Stimulated activated CD8-positive, alpha-beta memory T cell treated with anti-CD3 and anti-CD28 coated beads, Interleukin-7, amount 100 ng/mL, for 4 hours (primary cell): ENCODE results near the gene ZNF12.

Source experiments
- DNase-seq, 2 donors: peaks; one replicate each; pipeline ENCODE4 v3.0.0-alpha.2; 2020; ENCODE audit warnings: low read depth in 2 of 2

Gene ZNF12

GRCh38 chr7:6647541-6647940 is 59.2 kb downstream of the ZNF12 start:
- DNase-seq, result no peak

GRCh38 chr7:6647080-6647479 is 59.7 kb downstream of the ZNF12 start:
- DNase-seq, result no peak

GRCh38 chr7:6646465-6646864 is 60.3 kb downstream of the ZNF12 start:
- DNase-seq, result no peak

DNA sequence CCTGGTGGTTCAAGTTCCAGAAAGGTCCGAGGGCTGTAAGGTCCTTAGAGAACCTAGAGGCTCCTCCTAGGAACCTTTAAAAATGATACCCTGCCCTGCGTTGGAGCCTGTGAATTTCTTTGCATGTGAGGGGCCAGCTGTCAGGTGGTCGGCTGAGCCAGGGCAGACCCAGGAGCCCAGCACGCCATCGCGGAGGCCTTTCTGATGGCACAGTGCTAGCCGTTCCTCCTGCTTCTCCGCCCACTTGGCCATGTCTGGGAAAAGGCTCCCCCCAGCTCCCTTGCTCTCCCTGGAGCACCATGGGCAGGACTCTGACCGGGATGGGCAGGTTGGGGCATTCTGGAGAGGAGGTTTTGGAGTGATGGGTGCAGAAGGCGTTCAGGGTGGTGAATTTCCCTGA is 62.0 kb downstream of the ZNF12 start:
- DNase-seq, result no peak

DNA sequence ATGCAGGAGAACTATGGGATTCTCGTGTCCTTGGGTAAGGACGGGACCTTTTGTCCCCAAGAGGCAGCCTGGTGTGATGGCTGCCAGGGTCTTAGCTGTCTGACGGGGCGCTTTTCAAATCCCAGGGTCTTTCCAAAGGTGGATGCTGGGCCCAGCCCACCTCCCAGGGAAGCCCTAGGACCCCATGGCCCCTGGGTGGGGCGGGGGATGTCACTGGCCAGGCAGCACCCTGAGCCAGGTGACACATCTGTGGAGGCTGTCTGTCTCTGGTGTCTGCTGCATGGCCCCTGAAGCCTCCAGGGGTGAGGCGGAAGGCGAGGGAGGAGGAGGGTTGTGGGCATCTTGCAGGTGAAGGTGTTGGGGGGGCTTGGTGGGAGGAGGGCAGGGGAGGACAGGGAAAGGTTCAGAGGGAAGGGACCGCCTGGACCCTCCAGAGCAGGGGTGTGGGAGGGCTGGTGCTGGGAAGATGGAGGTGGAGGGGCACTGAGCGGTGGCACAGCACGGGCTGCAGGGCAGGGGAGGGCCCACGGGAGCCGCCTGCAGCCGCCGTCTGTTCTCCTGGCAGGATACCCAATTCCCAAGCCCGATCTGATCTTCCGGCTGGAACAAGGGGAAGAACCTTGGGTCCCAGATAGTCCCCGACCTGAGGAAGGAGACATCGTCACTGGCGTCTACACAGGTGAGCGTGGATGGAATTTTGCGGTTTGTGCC is 62.7 kb downstream of the ZNF12 start:
- DNase-seq, result no peak

- no peak for DNase-seq
Observed at GRCh38 chr7:6642861-6643640, 63.7 kb downstream of the ZNF12 start.

DNA sequence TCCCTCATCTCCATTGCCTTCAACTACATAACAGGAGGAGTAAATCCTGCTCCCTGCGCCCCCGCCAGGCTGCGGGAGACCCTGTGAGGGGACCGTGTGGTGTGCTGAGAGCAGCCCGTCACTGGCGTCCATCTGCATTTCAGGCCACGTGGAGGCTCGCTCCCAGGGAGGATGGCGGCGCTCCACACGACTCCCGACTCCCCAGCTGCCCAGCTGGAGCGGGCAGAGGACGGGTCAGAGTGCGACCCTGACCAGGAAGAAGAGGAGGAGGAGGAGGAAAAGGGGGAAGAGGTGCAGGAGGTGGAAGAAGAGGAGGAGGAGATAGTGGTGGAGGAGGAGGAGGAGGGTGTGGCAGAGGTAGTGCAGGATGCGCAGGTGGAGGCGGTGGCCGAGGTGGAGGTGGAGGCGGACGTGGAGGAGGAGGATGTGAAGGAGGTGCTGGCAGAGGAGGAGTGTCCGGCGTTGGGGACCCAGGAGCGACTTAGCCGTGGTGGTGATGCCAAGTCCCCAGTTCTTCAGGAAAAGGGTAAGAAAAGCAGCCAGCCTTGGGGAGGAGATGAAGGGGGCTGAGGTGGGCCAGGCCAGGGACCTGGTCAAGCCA is 64.4 kb downstream of the ZNF12 start:
- DNase-seq, result no peak

DNA sequence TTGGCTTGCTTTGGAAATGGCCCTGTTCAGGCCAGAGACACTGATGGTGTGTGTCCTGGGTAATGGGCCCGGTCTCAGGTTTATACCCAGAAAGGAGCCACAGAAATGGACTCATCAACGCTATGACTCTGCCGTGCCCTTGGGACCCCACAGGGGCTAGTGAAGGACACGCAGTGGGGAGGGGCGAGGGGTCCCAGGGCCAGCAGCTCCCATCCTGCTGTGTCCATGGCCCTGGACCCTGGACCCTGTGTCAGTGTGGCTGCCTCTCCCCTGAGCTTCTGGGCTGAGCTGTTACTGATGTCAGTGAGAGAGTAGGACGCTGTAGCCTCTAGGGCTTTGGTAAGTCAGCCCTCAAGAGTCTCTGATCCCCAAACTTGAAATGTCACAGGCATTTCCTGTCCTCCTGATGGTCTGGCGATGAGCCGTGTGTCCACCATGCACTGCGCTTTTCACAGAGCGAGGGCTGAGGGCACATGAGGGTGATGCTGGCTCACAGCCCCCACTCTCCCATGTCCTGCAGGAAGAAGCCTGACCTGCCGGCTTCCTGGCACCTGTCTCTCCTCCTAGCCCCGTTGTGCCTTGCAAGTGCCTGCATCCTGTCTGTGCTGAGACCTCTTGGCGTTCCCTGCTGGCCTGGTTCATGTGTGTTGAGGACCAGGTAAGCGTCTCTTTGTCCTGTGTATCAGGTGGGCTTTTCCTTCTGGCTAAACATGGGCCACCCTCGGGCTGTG is 65.3 kb downstream of the ZNF12 start:
- DNase-seq, result no peak

DNA sequence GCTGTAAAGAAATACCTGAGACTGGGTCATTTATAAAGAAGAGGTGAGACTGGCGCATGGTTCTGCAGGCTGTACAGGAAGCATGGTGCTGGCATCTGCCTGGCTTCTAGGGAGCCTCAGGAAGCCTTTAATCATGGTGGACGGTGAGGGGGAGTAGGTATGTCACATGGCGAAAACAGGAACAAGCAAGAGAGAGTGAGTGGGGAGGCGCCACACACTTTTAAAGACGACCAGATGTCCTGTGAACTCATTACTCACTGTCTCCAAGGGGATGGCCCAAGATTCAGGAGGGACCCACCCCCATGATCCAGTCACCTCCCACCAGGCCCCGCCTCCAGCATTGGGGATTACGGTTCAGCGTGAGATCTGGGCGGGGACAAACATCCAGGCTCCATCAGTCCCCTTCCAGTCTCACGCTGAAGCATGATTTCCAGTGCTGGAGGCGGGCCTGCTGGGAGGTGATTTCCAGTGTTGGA is 66.5 kb downstream of the ZNF12 start:
- peak; percentile 8 to 21 for DNase-seq

DNA sequence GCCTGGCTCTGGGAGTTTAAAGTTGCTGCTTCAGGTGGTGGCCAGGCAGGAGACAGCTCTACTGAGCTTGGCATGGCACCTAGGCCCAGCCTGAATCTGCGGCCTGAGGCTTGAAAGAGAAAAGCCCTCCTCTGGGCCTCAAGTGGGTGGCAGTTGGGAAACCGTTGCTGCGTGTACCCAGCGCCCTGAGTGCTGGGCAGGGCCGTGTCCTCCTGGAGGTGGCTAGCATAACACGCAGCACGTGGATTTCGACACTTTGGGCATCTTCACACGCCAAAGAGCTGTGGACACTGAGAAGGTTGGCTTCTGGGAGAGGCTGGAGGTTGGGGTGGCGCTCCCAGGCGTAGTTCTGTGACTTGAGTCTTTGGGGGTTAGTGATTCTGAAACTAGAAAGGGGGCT is 67.1 kb downstream of the ZNF12 start:
- DNase-seq, result no peak

DNA sequence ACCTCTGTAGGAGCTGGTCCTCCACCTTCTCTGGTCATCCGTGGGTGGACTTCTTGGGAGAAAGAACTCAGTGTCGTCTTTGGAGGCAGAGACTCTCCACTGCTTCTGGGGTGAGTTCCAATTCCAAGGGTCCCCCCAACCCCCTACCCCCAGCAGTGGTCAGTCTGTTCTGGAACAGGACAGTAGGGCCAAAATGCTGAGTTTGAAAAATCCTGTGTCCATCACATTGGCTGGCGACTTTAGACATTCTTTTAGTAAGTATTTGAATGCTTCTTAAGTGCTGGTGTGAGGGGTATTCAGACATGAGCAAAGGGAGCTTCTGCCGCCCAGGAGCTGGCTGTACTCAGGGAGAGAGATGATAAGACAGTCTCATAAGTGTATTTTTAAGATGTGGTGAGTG is 67.7 kb downstream of the ZNF12 start:
- DNase-seq, result no peak
